ENCODE measurements around the gene PI4K2B.
"Not testable (repeated sequence)": the region's sequence is repeated elsewhere in the genome, so short reads cannot be mapped to it uniquely, and the experiment has no call there.

PI4K2B gene

GRCh38 chr4:25303578-25303977 lies 69.7 kb downstream of the PI4K2B start:
- DNase-seq (ENCODE audit: low read depth in 2 of 2, low spot score in 1 of 2), result no peak

GRCh38 chr4:25306518-25307057 lies 72.8 kb downstream of the PI4K2B start:
- DNase-seq (ENCODE audit: low read depth in 2 of 2, low spot score in 1 of 2), result no peak

- DNase-seq (ENCODE audit: low read depth in 2 of 2, low spot score in 1 of 2), result no peak
Observed at GRCh38 chr4:25307596-25307995, 73.8 kb downstream of the PI4K2B start.

- DNase-seq (ENCODE audit: low read depth in 2 of 2, low spot score in 1 of 2), result no peak
Observed at GRCh38 chr4:25308306-25308705, 74.5 kb downstream of the PI4K2B start.

- DNase-seq (ENCODE audit: low read depth in 2 of 2, low spot score in 1 of 2), result no peak
Observed at GRCh38 chr4:25308761-25309160, 74.9 kb downstream of the PI4K2B start.

- no peak for DNase-seq (ENCODE audit: low read depth in 2 of 2, low spot score in 1 of 2)
Observed at GRCh38 chr4:25310066-25310802, 76.4 kb downstream of the PI4K2B start.

GRCh38 chr4:25310803-25311166 lies 77.0 kb downstream of the PI4K2B start:
- no peak for DNase-seq (ENCODE audit: low read depth in 2 of 2, low spot score in 1 of 2)

- peak; percentile 76 to 80 for DNase-seq (ENCODE audit: low read depth in 2 of 2, low spot score in 1 of 2)
Observed at GRCh38 chr4:25312496-25313200, 78.8 kb downstream of the PI4K2B start, which contains the start of gene ZCCHC4. ZCCHC4 (plus strand) TSS chr4:25312774; CDS start chr4:25312810, 36 bp downstream.

- no peak for DNase-seq (ENCODE audit: low read depth in 2 of 2, low spot score in 1 of 2)
Observed at GRCh38 chr4:25313201-25313895, 79.5 kb downstream of the PI4K2B start.

GRCh38 chr4:25320336-25320735 lies 86.5 kb downstream of the PI4K2B start:
- no peak for DNase-seq (ENCODE audit: low read depth in 2 of 2, low spot score in 1 of 2)

GRCh38 chr4:25320773-25321172 lies 86.9 kb downstream of the PI4K2B start:
- no peak for DNase-seq (ENCODE audit: low read depth in 2 of 2, low spot score in 1 of 2)

GRCh38 chr4:25321703-25322102 lies 87.9 kb downstream of the PI4K2B start:
- no peak for DNase-seq (ENCODE audit: low read depth in 2 of 2, low spot score in 1 of 2)

- not testable (repeated sequence) for DNase-seq (ENCODE audit: low read depth in 2 of 2, low spot score in 1 of 2)
Observed at GRCh38 chr4:25328463-25328862, 94.6 kb downstream of the PI4K2B start.
